Measurements from ENCODE around the gene GRHPR.

DNA sequence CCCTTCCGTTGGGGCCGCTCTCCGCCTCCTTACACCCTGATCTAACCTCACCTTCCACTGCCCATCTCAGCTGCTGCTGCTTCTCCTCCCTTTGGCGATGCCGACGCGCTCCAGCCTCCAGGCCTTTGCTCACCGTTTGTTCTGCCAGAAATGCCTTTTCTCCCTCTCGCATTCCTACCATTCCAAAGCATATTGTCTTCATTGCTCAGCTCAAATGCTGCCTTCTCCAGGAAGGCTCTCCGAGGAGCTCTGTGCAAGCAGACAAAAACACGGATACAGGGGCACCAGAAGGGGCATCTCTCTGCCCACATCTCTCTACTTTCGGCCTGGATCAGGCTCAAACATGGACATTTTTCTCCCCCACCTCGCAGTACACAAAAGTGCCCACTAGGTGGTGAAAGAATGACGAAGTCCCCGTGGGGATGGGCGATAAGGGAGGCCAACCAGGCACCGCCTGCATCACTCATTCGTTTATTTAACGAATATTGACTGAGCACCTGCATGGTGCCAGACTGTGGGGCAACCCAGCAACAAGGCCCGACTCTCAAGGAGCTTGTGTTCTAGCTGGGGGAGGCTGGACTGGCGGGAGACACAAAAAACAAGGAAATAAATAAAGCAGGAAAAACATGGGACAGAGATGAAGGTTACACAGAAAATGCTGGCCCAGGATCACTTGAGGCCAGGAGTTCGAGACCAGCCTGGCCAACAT lies 7.3 kb upstream of the GRHPR start:
- TF ChIP-seq MYC (IDR thresholded peaks at IDR 0.05; ENCODE audit: low read depth, low read length) = no peak
- TF ChIP-seq, protein P1, sequence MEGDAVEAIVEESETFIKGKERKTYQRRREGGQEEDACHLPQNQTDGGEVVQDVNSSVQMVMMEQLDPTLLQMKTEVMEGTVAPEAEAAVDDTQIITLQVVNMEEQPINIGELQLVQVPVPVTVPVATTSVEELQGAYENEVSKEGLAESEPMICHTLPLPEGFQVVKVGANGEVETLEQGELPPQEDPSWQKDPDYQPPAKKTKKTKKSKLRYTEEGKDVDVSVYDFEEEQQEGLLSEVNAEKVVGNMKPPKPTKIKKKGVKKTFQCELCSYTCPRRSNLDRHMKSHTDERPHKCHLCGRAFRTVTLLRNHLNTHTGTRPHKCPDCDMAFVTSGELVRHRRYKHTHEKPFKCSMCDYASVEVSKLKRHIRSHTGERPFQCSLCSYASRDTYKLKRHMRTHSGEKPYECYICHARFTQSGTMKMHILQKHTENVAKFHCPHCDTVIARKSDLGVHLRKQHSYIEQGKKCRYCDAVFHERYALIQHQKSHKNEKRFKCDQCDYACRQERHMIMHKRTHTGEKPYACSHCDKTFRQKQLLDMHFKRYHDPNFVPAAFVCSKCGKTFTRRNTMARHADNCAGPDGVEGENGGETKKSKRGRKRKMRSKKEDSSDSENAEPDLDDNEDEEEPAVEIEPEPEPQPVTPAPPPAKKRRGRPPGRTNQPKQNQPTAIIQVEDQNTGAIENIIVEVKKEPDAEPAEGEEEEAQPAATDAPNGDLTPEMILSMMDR (IDR thresholded peaks at IDR 0.05; ENCODE audit: low read depth, low read length) = peak; percentile 60
